Activated T-cell treated with anti-CD3 and anti-CD28 coated beads, Interleukin-2, amount 50 U/mL, for 72 hours (primary cell): Measurements from ENCODE around the gene EEF1A2. TPM values are rescaled to one million over a fixed set of nuclear protein-coding genes. Genes with fewer than 3 reads are reported as not detected.

Source experiments
- ATAC-seq, 2 donors: fragments of 150-1000 bp; cut with Tn5 transposase; replicated peaks in 1 of 2; 2 replicates each; pipeline ENCODE4 v1.10.0; 2021; ENCODE audit warnings: moderate library complexity in 2 of 2, mild to moderate bottlenecking in 1 of 2
- DNase-seq, 2 donors: peaks; one replicate each; pipeline ENCODE4 v3.0.0; 2021 to 2022; ENCODE audit warnings: mixed read lengths in 1 of 2
- H3K27ac Mint-ChIP-seq: one replicate; pipeline ENCODE4 v1.8.0; 2022; ENCODE audit warnings: mild to moderate bottlenecking, moderate library complexity, mixed read lengths
- H3K27me3 Mint-ChIP-seq: one replicate; pipeline ENCODE4 v1.8.0; 2022; ENCODE audit warnings: low read depth, mixed read lengths
- H3K36me3 Mint-ChIP-seq, 2 donors: one replicate each; pipeline ENCODE4 v1.8.0; 2022; ENCODE audit warnings: mixed read lengths in 2 of 2, mild to moderate bottlenecking in 1 of 2; ENCODE audit not compliant: insufficient read depth in 2 of 2
- H3K4me1 Mint-ChIP-seq: one replicate; pipeline ENCODE4 v1.8.0; 2022; ENCODE audit warnings: low read depth, mixed read lengths
- H3K4me3 Mint-ChIP-seq, 2 donors: one replicate each; pipeline ENCODE4 v1.8.0; 2022; ENCODE audit warnings: mild to moderate bottlenecking in 2 of 2, mixed read lengths in 2 of 2, moderate library complexity in 2 of 2
- H3K9me3 Mint-ChIP-seq, 2 donors: one replicate each; pipeline ENCODE4 v1.8.0; 2022; ENCODE audit warnings: mixed read lengths in 2 of 2
- total RNA-seq, 2 donors: library from RNA; stranded (reverse); gene quantifications; one replicate each; pipeline ENCODE4 v1.2.3, GENCODE V29; 2022

EEF1A2 gene
- total RNA-seq, 2 donors from 2014 or later: 0.94 to 8.3 TPM

- ATAC-seq: peak; percentile 16 to 17
- Mint-ChIP-seq H3K4me3 (peak overlapping the region; percentile 57 to 67), H3K4me1 (no peaks in the 10 kb centered on the region)
These were observed 2.2 kb downstream of the EEF1A2 start for GRCh38 chr20:63496596-63497120.

GRCh38 chr20:63495741-63496595 is 2.9 kb downstream of the EEF1A2 start:
- DNase-seq (peak; percentile 74 to 82), ATAC-seq (peak; percentile 67 to 75)
- H3K27me3 Mint-ChIP-seq: peaks cover 31% of the 10 kb centered on the region
- peaks cover 0 to 3% of the 10 kb centered on the region in 2 donors for H3K9me3 Mint-ChIP-seq
- no peak overlapping the region for H3K27ac Mint-ChIP-seq
- no peaks in the 10 kb centered on the region for H3K4me1 Mint-ChIP-seq
- peak overlapping the region; percentile 57 to 67 for H3K4me3 Mint-ChIP-seq
- H3K36me3 Mint-ChIP-seq: no peaks in the 10 kb centered on the region

More at GRCh38 chr20:63496596-63497120, 2.2 kb downstream of the EEF1A2 start:
- no peak for DNase-seq
- Mint-ChIP-seq H3K27me3 (peaks cover 25% of the 10 kb centered on the region), H3K27ac (no peak overlapping the region), H3K9me3 (peaks cover 0 to 3% of the 10 kb centered on the region in 2 donors), H3K36me3 (no peaks in the 10 kb centered on the region)

- peaks cover 0 to 3% of the 10 kb centered on the region in 2 donors for H3K9me3 Mint-ChIP-seq
- ATAC-seq: no peak
- no peak for DNase-seq
- peaks cover 31% of the 10 kb centered on the region for H3K27me3 Mint-ChIP-seq
- no peaks in the 10 kb centered on the region for H3K36me3 Mint-ChIP-seq
- H3K27ac Mint-ChIP-seq: no peak overlapping the region
- no peak overlapping the region for H3K4me3 Mint-ChIP-seq
- H3K4me1 Mint-ChIP-seq: no peaks in the 10 kb centered on the region
These were observed 3.6 kb downstream of the EEF1A2 start for GRCh38 chr20:63495167-63495720.

- H3K4me3 Mint-ChIP-seq: no peak overlapping the region
- H3K4me1 Mint-ChIP-seq: no peaks in the 10 kb centered on the region
- peaks cover 0 to 3% of the 10 kb centered on the region in 2 donors for H3K9me3 Mint-ChIP-seq
- DNase-seq (no peak), ATAC-seq (no peak)
- no peaks in the 10 kb centered on the region for H3K36me3 Mint-ChIP-seq
- H3K27ac Mint-ChIP-seq: no peak overlapping the region
- peaks cover 31% of the 10 kb centered on the region for H3K27me3 Mint-ChIP-seq
These were observed 4.3 kb downstream of the EEF1A2 start for GRCh38 chr20:63494420-63495166.

- peaks cover 31% of the 10 kb centered on the region for H3K27me3 Mint-ChIP-seq
- no peak overlapping the region for H3K27ac Mint-ChIP-seq
- no peaks in the 10 kb centered on the region for H3K36me3 Mint-ChIP-seq
- H3K4me3 Mint-ChIP-seq: no peak overlapping the region
- no peak for DNase-seq
- peaks cover 0 to 3% of the 10 kb centered on the region in 2 donors for H3K9me3 Mint-ChIP-seq
- H3K4me1 Mint-ChIP-seq: no peaks in the 10 kb centered on the region
- ATAC-seq: no peak
These were observed 4.8 kb downstream of the EEF1A2 start for GRCh38 chr20:63494084-63494419.

GRCh38 chr20:63493563-63494020 is 5.3 kb downstream of the EEF1A2 start:
- Mint-ChIP-seq H3K4me3 (no peak overlapping the region), H3K27ac (no peak overlapping the region), H3K36me3 (no peaks in the 10 kb centered on the region), H3K27me3 (peaks cover 31% of the 10 kb centered on the region), H3K9me3 (peaks cover 0 to 3% of the 10 kb centered on the region in 2 donors), H3K4me1 (no peaks in the 10 kb centered on the region)
- DNase-seq (no peak), ATAC-seq (no peak)

- H3K4me3 Mint-ChIP-seq: no peak overlapping the region
- H3K36me3 Mint-ChIP-seq: no peaks in the 10 kb centered on the region
- no peak for ATAC-seq
- peaks cover 0 to 3% of the 10 kb centered on the region in 2 donors for H3K9me3 Mint-ChIP-seq
- no peak for DNase-seq
- H3K27me3 Mint-ChIP-seq: peaks cover 28% of the 10 kb centered on the region
- no peaks in the 10 kb centered on the region for H3K4me1 Mint-ChIP-seq
- no peak overlapping the region for H3K27ac Mint-ChIP-seq
These were observed 5.9 kb downstream of the EEF1A2 start for GRCh38 chr20:63492982-63493381.

GRCh38 chr20:63492518-63492917 is 6.4 kb downstream of the EEF1A2 start:
- no peak for DNase-seq
- Mint-ChIP-seq H3K9me3 (peaks cover 0 to 3% of the 10 kb centered on the region in 2 donors), H3K36me3 (no peaks in the 10 kb centered on the region), H3K27me3 (peaks cover 23% of the 10 kb centered on the region), H3K27ac (no peak overlapping the region), H3K4me1 (no peaks in the 10 kb centered on the region), H3K4me3 (no peak overlapping the region)
- no peak for ATAC-seq

- Mint-ChIP-seq H3K27ac (no peak overlapping the region), H3K4me3 (no peak overlapping the region), H3K4me1 (no peaks in the 10 kb centered on the region), H3K27me3 (peaks cover 18% of the 10 kb centered on the region), H3K36me3 (no peaks in the 10 kb centered on the region), H3K9me3 (peaks cover 0 to 3% of the 10 kb centered on the region in 2 donors)
- no peak for DNase-seq
- no peak for ATAC-seq
These were observed 7.2 kb downstream of the EEF1A2 start for GRCh38 chr20:63491635-63492230.

- ATAC-seq: no peak
- H3K4me1 Mint-ChIP-seq: no peaks in the 10 kb centered on the region
- H3K27me3 Mint-ChIP-seq: peaks cover 11% of the 10 kb centered on the region
- no peak for DNase-seq
- H3K4me3 Mint-ChIP-seq: no peak overlapping the region
- no peaks in the 10 kb centered on the region for H3K36me3 Mint-ChIP-seq
- H3K9me3 Mint-ChIP-seq: peaks cover 0 to 3% of the 10 kb centered on the region in 2 donors
- H3K27ac Mint-ChIP-seq: no peak overlapping the region
These were observed 7.8 kb downstream of the EEF1A2 start for GRCh38 chr20:63491078-63491477.

GRCh38 chr20:63490416-63490815 is 8.5 kb downstream of the EEF1A2 start:
- no peak overlapping the region for H3K27ac Mint-ChIP-seq
- H3K27me3 Mint-ChIP-seq: peaks cover 11% of the 10 kb centered on the region
- ATAC-seq: no peak
- no peaks in the 10 kb centered on the region for H3K4me1 Mint-ChIP-seq
- no peak for DNase-seq
- H3K36me3 Mint-ChIP-seq: no peaks in the 10 kb centered on the region
- no peak overlapping the region for H3K4me3 Mint-ChIP-seq
- H3K9me3 Mint-ChIP-seq: peaks cover 0 to 3% of the 10 kb centered on the region in 2 donors

GRCh38 chr20:63488315-63489251 is 10.3 kb downstream of the EEF1A2 start:
- no peaks in the 10 kb centered on the region for H3K4me1 Mint-ChIP-seq
- no peak overlapping the region for H3K4me3 Mint-ChIP-seq
- no peak for DNase-seq
- H3K27ac Mint-ChIP-seq: no peak overlapping the region
- H3K9me3 Mint-ChIP-seq: peaks cover 0 to 3% of the 10 kb centered on the region in 2 donors
- H3K27me3 Mint-ChIP-seq: peaks cover 11% of the 10 kb centered on the region
- no peaks in the 10 kb centered on the region for H3K36me3 Mint-ChIP-seq
- ATAC-seq: no peak
